GM20000 (cell line): ENCODE measurements around the gene TRAIP.

ENCODE experiments used
- DNase-seq: peaks from one replicate; pipeline ENCODE4 v3.0.0; 2012; ENCODE audit warnings: low spot score
- TF ChIP-seq, protein P1 (sequence below): IDR thresholded peaks from 2 replicates; pipeline ENCODE4 v1.5.1; 2012; ENCODE audit warnings: mild to moderate bottlenecking, control low read depth; ENCODE audit errors: extremely low read depth, missing control alignments

TRAIP gene

DNA sequence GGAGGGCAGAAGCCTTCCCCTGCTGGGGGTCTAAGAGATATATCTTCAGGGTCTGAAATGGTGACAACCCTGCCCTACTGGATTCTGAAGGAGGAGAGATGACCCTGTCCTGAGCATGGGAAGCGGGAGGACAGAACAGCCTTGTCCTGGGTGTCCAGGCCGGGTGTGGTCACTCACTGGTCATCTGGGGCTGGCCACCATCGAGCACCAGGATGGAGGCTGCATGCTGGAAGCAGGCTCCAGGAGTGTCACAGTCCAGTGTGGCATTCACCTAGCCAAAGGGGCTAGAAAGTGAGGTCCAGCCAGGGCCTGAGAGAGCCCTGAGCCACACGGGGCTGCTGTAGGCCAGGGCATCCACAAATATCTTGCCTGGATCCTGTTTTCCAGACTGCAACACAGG, 61.9 kb downstream of the TRAIP start:
- no peak for DNase-seq
- TF ChIP-seq, protein P1, sequence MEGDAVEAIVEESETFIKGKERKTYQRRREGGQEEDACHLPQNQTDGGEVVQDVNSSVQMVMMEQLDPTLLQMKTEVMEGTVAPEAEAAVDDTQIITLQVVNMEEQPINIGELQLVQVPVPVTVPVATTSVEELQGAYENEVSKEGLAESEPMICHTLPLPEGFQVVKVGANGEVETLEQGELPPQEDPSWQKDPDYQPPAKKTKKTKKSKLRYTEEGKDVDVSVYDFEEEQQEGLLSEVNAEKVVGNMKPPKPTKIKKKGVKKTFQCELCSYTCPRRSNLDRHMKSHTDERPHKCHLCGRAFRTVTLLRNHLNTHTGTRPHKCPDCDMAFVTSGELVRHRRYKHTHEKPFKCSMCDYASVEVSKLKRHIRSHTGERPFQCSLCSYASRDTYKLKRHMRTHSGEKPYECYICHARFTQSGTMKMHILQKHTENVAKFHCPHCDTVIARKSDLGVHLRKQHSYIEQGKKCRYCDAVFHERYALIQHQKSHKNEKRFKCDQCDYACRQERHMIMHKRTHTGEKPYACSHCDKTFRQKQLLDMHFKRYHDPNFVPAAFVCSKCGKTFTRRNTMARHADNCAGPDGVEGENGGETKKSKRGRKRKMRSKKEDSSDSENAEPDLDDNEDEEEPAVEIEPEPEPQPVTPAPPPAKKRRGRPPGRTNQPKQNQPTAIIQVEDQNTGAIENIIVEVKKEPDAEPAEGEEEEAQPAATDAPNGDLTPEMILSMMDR = no peak

- TF ChIP-seq, protein P1 = no peak
- DNase-seq = no peak
These were observed 62.8 kb downstream of the TRAIP start for GRCh38 chr3:49793486-49794085.

- TF ChIP-seq, protein P1 = no peak
- no peak for DNase-seq
These were observed 63.8 kb downstream of the TRAIP start for GRCh38 chr3:49792371-49793150.

- TF ChIP-seq, protein P1 = no peak
- no peak for DNase-seq
These were observed 64.8 kb downstream of the TRAIP start for GRCh38 chr3:49791571-49791970.

DNA sequence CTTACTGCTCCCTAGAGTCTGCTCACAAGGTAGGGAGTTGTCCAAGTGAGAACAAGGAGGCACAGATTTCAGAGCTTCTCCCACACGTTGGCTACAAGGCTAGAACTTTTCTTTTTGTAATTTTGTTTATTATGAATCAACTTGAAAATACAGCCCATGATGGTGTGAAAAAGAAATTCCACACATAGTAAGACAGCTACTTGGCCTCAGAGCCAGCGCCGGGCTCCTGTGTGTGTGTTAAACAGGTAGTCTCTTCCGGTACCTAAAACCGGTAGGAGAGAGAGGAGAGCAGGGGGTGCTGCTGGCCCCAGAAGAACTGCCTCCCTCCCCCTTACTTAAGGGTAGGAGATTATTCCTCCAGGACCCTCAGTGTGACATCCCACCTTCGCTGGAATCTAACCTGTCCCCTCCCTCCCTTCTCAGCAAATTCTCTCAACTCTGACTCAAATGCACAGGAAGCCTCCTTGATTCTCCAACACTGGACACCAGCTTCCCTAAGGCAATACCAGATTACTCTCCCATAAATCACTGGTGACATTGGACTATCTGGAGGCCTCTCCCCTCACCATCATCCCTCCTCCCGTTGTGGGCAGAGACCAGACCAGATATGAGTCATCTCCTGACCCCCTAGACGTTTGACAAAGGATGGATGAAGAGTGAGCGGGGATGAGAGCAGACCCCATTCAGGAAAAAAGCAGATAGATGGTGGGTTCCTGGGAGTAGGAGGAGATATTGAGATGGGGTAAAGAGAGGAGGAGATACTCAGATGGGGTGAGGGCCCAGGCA, 65.5 kb downstream of the TRAIP start:
- TF ChIP-seq, protein P1 = no peak

DNA sequence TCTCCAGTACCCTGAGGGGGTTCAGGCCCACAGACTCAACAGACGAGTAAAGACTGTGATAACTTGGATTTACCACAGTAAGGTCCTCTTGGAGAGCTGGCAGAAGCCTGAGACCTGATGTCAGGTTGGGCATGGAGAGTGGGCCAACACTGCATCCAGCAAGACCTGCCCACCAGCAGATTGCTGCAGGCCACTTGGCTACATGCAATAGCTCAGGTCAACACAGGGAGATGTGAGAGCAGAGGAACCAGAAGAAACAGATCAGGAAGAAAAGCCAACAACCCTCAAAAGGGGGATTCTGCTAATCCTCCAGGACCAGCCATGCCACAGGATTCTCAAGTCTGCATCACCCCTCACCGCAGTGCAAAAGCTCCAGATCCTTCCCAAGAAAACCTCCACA, 68.3 kb downstream of the TRAIP start:
- TF ChIP-seq, protein P1 = no peak
- DNase-seq = peak; percentile 2

More for the DNA sequence above, 65.5 kb downstream of the TRAIP start:
- no peak for DNase-seq

- TF ChIP-seq, protein P1 = no peak
- no peak for DNase-seq
These were observed 68.8 kb downstream of the TRAIP start for GRCh38 chr3:49787536-49787935.
